DND-41 (cell line): ENCODE results near the gene GDAP2.

ENCODE experiments used
- EZH2 ChIP-seq: IDR thresholded peaks from 3 replicates; pipeline ENCODE4 v1.6.1; 2012; ENCODE audit warnings: borderline replicate concordance, low read depth, mild to moderate bottlenecking, moderate library complexity, low read length, inconsistent platforms; ENCODE audit not compliant: severe bottlenecking
- TF ChIP-seq, protein P1 (sequence below): IDR thresholded peaks from 2 replicates; pipeline ENCODE4 v1.5.1; 2012; ENCODE audit warnings: borderline replicate concordance, low read length, moderate library complexity, mild to moderate bottlenecking; ENCODE audit not compliant: poor library complexity, severe bottlenecking; ENCODE audit errors: extremely low read depth

DNA sequence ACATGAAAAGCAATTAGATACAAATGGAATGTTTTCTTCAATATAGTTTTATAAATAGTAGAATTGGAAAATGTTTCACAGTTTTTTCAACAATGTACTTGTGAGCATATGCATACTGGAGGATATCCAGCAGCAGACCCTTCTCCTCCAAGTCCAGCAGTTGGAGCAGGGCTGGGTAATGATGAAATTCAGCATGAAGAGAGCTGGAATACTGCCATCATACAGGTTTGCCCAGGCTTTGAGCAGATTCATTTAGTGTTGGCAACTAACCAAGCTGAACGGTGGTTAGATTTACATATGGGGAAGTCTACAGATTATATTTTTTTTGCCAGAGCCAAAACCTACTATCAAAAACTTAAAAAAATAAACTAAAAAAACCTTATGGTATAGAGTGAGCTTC, 38.5 kb upstream of the GDAP2 start:
- TF ChIP-seq EZH2 = no peak
- TF ChIP-seq, protein P1, sequence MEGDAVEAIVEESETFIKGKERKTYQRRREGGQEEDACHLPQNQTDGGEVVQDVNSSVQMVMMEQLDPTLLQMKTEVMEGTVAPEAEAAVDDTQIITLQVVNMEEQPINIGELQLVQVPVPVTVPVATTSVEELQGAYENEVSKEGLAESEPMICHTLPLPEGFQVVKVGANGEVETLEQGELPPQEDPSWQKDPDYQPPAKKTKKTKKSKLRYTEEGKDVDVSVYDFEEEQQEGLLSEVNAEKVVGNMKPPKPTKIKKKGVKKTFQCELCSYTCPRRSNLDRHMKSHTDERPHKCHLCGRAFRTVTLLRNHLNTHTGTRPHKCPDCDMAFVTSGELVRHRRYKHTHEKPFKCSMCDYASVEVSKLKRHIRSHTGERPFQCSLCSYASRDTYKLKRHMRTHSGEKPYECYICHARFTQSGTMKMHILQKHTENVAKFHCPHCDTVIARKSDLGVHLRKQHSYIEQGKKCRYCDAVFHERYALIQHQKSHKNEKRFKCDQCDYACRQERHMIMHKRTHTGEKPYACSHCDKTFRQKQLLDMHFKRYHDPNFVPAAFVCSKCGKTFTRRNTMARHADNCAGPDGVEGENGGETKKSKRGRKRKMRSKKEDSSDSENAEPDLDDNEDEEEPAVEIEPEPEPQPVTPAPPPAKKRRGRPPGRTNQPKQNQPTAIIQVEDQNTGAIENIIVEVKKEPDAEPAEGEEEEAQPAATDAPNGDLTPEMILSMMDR = no peak
